K562 (cell line): ENCODE data around the gene CTNNA3. TPM values are rescaled to one million over a fixed set of nuclear protein-coding genes. Genes with fewer than 3 reads are reported as not detected.

Source experiments
- ATAC-seq: fragments of 200-7000 bp; cut with Tn5 transposase; 3 replicates; pipeline ENCODE4 v1.9.1; 2020; ENCODE audit warnings: moderate library complexity
- BruUV-seq: library from RNA; stranded (reverse); fragments of 400-500 nt; replicated peaks from 2 replicates; lab custom pipeline; 2021; lab: Mats Ljungman, UMichigan
- CTCF ChIA-PET: fragments of 300-600 bp; formaldehyde crosslinking; extraction: SDS; loops from one replicate; lab custom pipeline; 2021; ENCODE audit warnings: low intra/inter-chr PET ratio; lab: Yijun Ruan, JAX
- POLR2A ChIA-PET: fragments of 300-600, 350-650 bp; sonication (Branson Sonifier 250); formaldehyde crosslinking; extraction: SDS; loops from one replicate; lab custom pipeline; 2021; ENCODE audit warnings: antibody characterized with exemption, inconsistent platforms; lab: Yijun Ruan, JAX
- DNase-seq, 4 experiments: peaks; one replicate each; pipeline versions ENCODE4 v3.0.0 to v3.0.0-alpha.2; 2011 to 2018; ENCODE audit warnings: low spot score in 3 of 4, mixed read lengths in 3 of 4; ENCODE audit errors: extremely low read depth in 1 of 4
- FAIRE-seq: peaks from 2 replicates; lab custom pipeline; 2011; peaks lifted over from hg19 to GRCh38; lab: Jason Lieb, UNC
- H2AFZ ChIP-seq: 2 replicates; pipeline ENCODE4 v1.6.0; 2011; ENCODE audit warnings: low read depth, low read length, control low read depth, inconsistent platforms
- H3K27ac ChIP-seq: fragments of 200-600 bp; 3 replicates; pipeline ENCODE4 v1.8.0; 2011; ENCODE audit warnings: low read depth, mild to moderate bottlenecking, control low read depth, inconsistent platforms, low read length, moderate library complexity, mixed read lengths; ENCODE audit errors: extremely low read depth
- H3K27me3 ChIP-seq, 2 experiments: fragments of 300-600 bp in 1 of 2; 2 replicates in 1 of 2; 3 replicates in 1 of 2; pipeline versions ENCODE4 v1.6.0 to v1.8.0; 2011; ENCODE audit warnings: inconsistent platforms in 2 of 2, low read length in 2 of 2, mild to moderate bottlenecking in 1 of 2, mixed read lengths in 1 of 2, moderate library complexity in 1 of 2; ENCODE audit not compliant: control insufficient read depth in 2 of 2, insufficient read depth in 2 of 2
- H3K36me3 ChIP-seq: fragments of 300-600 bp; 3 replicates; pipeline ENCODE4 v1.8.0; 2011; ENCODE audit warnings: mild to moderate bottlenecking, low read length, inconsistent platforms; ENCODE audit not compliant: control insufficient read depth, insufficient read depth
- H3K4me1 ChIP-seq, 2 experiments: fragments of 200-600 bp in 1 of 2; replicated peaks in 1 of 2; 2 replicates in 1 of 2; 3 replicates in 1 of 2; pipeline versions ENCODE4 v1.5.1 to v1.8.0; 2011; ENCODE audit warnings: inconsistent platforms in 2 of 2, low read length in 2 of 2, mild to moderate bottlenecking in 1 of 2, mixed read lengths in 1 of 2, moderate library complexity in 1 of 2; ENCODE audit not compliant: control insufficient read depth in 2 of 2, insufficient read depth in 2 of 2
- H3K4me2 ChIP-seq: 2 replicates; pipeline ENCODE4 v1.6.1; 2011; ENCODE audit warnings: low read length, control low read depth, inconsistent platforms, mixed read lengths; ENCODE audit not compliant: insufficient read depth
- H3K4me3 ChIP-seq: fragments of 200-600 bp; sonication (generic), shearing (Covaris generic); 2 replicates; pipeline ENCODE4 v1.5.1; 2016; ENCODE audit warnings: control low read depth, inconsistent platforms
- H3K79me2 ChIP-seq: fragments of 200-600 bp; 3 replicates; pipeline ENCODE4 v1.8.0; 2011; ENCODE audit warnings: low read length, inconsistent platforms; ENCODE audit not compliant: control insufficient read depth, insufficient read depth
- H3K9ac ChIP-seq, 2 experiments: 2 replicates each; pipeline versions ENCODE4 v1.6.0 to v1.6.1; 2011; ENCODE audit warnings: low read depth in 2 of 2, low read length in 2 of 2, control low read depth in 1 of 2, inconsistent platforms in 1 of 2, mild to moderate bottlenecking in 1 of 2, mixed read lengths in 1 of 2; ENCODE audit not compliant: insufficient read depth in 1 of 2
- H3K9me1 ChIP-seq: one replicate; pipeline ENCODE4 v1.6.0; 2011; ENCODE audit warnings: inconsistent platforms, mild to moderate bottlenecking, low read length, moderate library complexity; ENCODE audit not compliant: control insufficient read depth, insufficient read depth
- H3K9me3 ChIP-seq: replicated peaks from 2 replicates; pipeline ENCODE4 v1.5.1; 2011; ENCODE audit warnings: low read depth, low read length, inconsistent platforms; ENCODE audit not compliant: control insufficient read depth, insufficient read depth
- H4K20me1 ChIP-seq: replicated peaks from 2 replicates; pipeline ENCODE4 v1.6.1; 2011; ENCODE audit warnings: low read length, inconsistent platforms, mixed read lengths; ENCODE audit not compliant: control insufficient read depth, insufficient read depth
- MXI1 ChIP-seq: IDR thresholded peaks from 2 replicates; pipeline ENCODE4 v1.6.1; 2011; ENCODE audit warnings: low read depth, mild to moderate bottlenecking, improper control_type of control experiment, low read length
- NFYB ChIP-seq: IDR thresholded peaks from 2 replicates; pipeline ENCODE4 v1.6.1; 2011; ENCODE audit warnings: mild to moderate bottlenecking, moderate library complexity; ENCODE audit not compliant: insufficient read length; ENCODE audit errors: extremely low read depth
- POLR3G ChIP-seq: IDR thresholded peaks from 2 replicates; pipeline ENCODE4 v1.6.1; 2011; ENCODE audit not compliant: insufficient read length, insufficient replicate concordance; ENCODE audit errors: extremely low read depth
- TAF7 ChIP-seq: fragments of 450-650 bp; IDR thresholded peaks from 2 replicates; pipeline ENCODE4 v1.6.1; 2016; ENCODE audit warnings: missing genetic modification characterization, missing compliant biosample characterization
- ZNF174 ChIP-seq: fragments of 250-450 bp; sonication (Bioruptor Pico); IDR thresholded peaks from 2 replicates; pipeline ENCODE4 v1.4.0; 2020; ENCODE audit warnings: mild to moderate bottlenecking
- ZNF253 ChIP-seq: fragments of 250-450 bp; sonication (Bioruptor Pico); conservative IDR thresholded peaks from 2 replicates; pipeline ENCODE4 v1.6.1; 2021; ENCODE audit warnings: mild to moderate bottlenecking
- WGBS: fragments of 100-300 bp; shearing (Covaris generic); methylation state at CpG from one replicate; pipeline ENCODE4 v1.1.6; 2016; ENCODE audit warnings: low coverage, mixed read lengths; ENCODE audit not compliant: insufficient coverage; ENCODE audit errors: missing lambda C conversion rate; 5-methylcytosine and 5-hydroxymethylcytosine counted together
- in situ Hi-C: fragments of 300-500 bp; cut with MboI; formaldehyde crosslinking; loops from 4 replicates; pipeline ENCODE4 v1.15.0; 2018; ENCODE audit warnings: inconsistent platforms, mixed read lengths
- intact Hi-C: fragments of 100-400 bp; cut with micrococcal nuclease; formaldehyde crosslinking; loops from 2 replicates; pipeline ENCODE4 v1.14.2; 2022
- polyA plus RNA-seq, 8 experiments: library from polyadenylated mRNA; depleted of rRNA in 4 of 8; stranded (reverse) in 5 of 8; unstranded in 3 of 8; fragments of >200 nt; fragmentation: Nextera tagmentation in 2 of 8; fragmentation: Illumina TruSeq in 1 of 8; extraction: Ambion mirVana in 2 of 8; extraction: Trizol in 1 of 8; gene quantifications; 2 replicates each; pipeline versions ENCODE4 v1.2.1 to v1.2.3, GENCODE V29; 2011 to 2014; ENCODE audit warnings: inconsistent platforms in 1 of 8, missing spikeins in 1 of 8
- total RNA-seq, 7 experiments: library from RNA; depleted of rRNA in 6 of 7; stranded (reverse); fragments of >200 nt in 6 of 7; fragmentation: Illumina TruSeq in 2 of 7; extraction: Trizol in 2 of 7; gene quantifications; 2 replicates each; pipeline versions ENCODE4 v1.2.1 to v1.2.3, GENCODE V29; 2011 to 2021; ENCODE audit warnings: low replicate concordance in 1 of 7
- TF ChIP-seq, protein P1 (sequence below): sonication (generic); formaldehyde crosslinking; IDR thresholded peaks from 2 replicates; pipeline ENCODE4 v1.8.1; 2023; ENCODE audit warnings: mild to moderate bottlenecking, missing genetic modification reagents, moderate library complexity

Gene CTNNA3
- total and polyA plus RNA-seq, 9 of the 15 experiments (the other 6 are each of a cell fraction or from before 2014, with no cell fraction given) = 0.04 TPM; not detected in 8

- Histone ChIP-seq H3K9me1 (no peaks in the 10 kb centered on the region), H3K4me3 (no peak overlapping the region), H2AFZ (no peak overlapping the region), H3K9ac (no peak overlapping the region), H3K27ac (no peak overlapping the region), H3K79me2 (no peaks in the 10 kb centered on the region), H3K4me1 (no peaks in the 10 kb centered on the region), H3K27me3 (no peaks in the 10 kb centered on the region), H3K9me3 (no peaks in the 10 kb centered on the region), H4K20me1 (no peaks in the 10 kb centered on the region), H3K36me3 (no peaks in the 10 kb centered on the region), H3K4me2 (no peak overlapping the region)
- FAIRE-seq (no peak), DNase-seq (no peak), ATAC-seq (no peak)
- POLR2A ChIA-PET = no interaction called here
- TF ChIP-seq MXI1 (no peak), POLR3G (no peak), ZNF253 (CRISPR knock-in tag) (no peak), ZNF174 (no peak)
- CTCF ChIA-PET = no interaction called here
- in situ Hi-C loops (no loop called here), intact Hi-C loops (no loop called here)
- whole genome bisulfite sequencing = 0% methylated on average over 1 of the region's 1 CpG
- no TSS peak for BruUV-seq
Measured at GRCh38 chr10:67015225-67015624, 680.8 kb downstream of the CTNNA3 start.

DNA sequence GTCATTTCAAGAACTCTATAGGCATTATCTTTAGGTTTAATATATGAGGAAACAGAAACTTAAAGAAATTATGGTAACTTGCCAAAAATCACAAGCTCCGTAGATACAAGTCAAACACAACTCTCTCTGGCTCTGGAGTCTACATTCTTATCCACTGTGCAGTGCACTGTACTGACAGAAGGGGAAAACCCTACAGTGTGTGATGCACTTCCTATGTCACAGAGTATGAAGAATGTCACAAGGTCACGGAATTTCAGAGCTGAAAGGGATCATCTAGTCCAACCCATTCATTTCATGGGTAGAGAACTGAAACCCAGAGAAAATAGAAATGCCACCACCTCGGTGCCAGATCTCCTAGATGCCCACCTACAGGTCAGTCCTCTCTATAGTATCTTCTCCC lies 684.0 kb downstream of the CTNNA3 start:
- BruUV-seq = no TSS peak
- Histone ChIP-seq H3K4me2 (no peak overlapping the region), H4K20me1 (no peaks in the 10 kb centered on the region), H3K27me3 (no peaks in the 10 kb centered on the region)
- ATAC-seq = no peak
- in situ Hi-C loops = no loop called here
- DNase-seq = no peak
- TF ChIP-seq, protein P1, sequence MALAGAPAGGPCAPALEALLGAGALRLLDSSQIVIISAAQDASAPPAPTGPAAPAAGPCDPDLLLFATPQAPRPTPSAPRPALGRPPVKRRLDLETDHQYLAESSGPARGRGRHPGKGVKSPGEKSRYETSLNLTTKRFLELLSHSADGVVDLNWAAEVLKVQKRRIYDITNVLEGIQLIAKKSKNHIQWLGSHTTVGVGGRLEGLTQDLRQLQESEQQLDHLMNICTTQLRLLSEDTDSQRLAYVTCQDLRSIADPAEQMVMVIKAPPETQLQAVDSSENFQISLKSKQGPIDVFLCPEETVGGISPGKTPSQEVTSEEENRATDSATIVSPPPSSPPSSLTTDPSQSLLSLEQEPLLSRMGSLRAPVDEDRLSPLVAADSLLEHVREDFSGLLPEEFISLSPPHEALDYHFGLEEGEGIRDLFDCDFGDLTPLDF (CRISPR knock-in tag) = no peak
- TF ChIP-seq NFYB (no peak), TAF7 (tag) (no peak)
- TF ChIP-seq, all 486 proteins: peak for 0
- intact Hi-C loops = no loop called here
- Histone ChIP-seq H3K36me3 (no peaks in the 10 kb centered on the region), H3K4me1 (no peaks in the 10 kb centered on the region), H3K79me2 (no peaks in the 10 kb centered on the region), H2AFZ (no peak overlapping the region), H3K9me3 (0 out of 2 replicates have a peak, but pooled peaks cover 1% of the 10 kb centered on the region), H3K4me3 (no peak overlapping the region), H3K9ac (no peak overlapping the region), H3K27ac (no peak overlapping the region), H3K9me1 (no peaks in the 10 kb centered on the region)
- ChIA-PET CTCF (no interaction called here), POLR2A (no interaction called here)
- 2% methylated on average over 3 of the region's 3 CpGs for WGBS
- FAIRE-seq = no peak
